CD14-positive monocyte (primary cell): ENCODE data around the gene TMEM91. TPM values are rescaled to one million over a fixed set of nuclear protein-coding genes. Genes with fewer than 3 reads are reported as not detected.

ENCODE experiments used
- DNase-seq, 3 donors: peaks; one replicate each; pipeline ENCODE4 v3.0.0-alpha.2; 2011 to 2022
- H2AFZ ChIP-seq: 2 replicates; pipeline ENCODE4 v1.6.0; 2012; ENCODE audit warnings: mild to moderate bottlenecking, low read depth, low read length, inconsistent platforms; ENCODE audit not compliant: insufficient read depth, poor library complexity, severe bottlenecking
- H3K27ac ChIP-seq, 2 donors: 1 replicate in 1 of 2; 2 replicates in 1 of 2; pipeline ENCODE4 v1.5.1; 2012 to 2013; ENCODE audit warnings: low read length in 2 of 2, control low read depth in 1 of 2, inconsistent platforms in 1 of 2, low read depth in 1 of 2, mild to moderate bottlenecking in 1 of 2
- H3K27me3 ChIP-seq, 2 donors: one replicate each; pipeline versions ENCODE4 v1.6.0 to v1.6.1; 2011 to 2013; ENCODE audit warnings: low read length in 2 of 2; ENCODE audit not compliant: control insufficient read depth in 2 of 2, insufficient read depth in 2 of 2
- H3K36me3 ChIP-seq, 2 donors: replicated peaks in 1 of 2; 1 replicate in 1 of 2; 2 replicates in 1 of 2; pipeline versions ENCODE4 v1.5.1 to v1.6.1; 2012 to 2013; ENCODE audit warnings: low read length in 2 of 2, control low read depth in 1 of 2, inconsistent platforms in 1 of 2, mild to moderate bottlenecking in 1 of 2; ENCODE audit not compliant: insufficient read depth in 2 of 2, control insufficient read depth in 1 of 2
- H3K4me1 ChIP-seq, 2 donors: 1 replicate in 1 of 2; 2 replicates in 1 of 2; pipeline versions ENCODE4 v1.5.1 to v1.6.1; 2012 to 2013; ENCODE audit warnings: low read length in 2 of 2, control low read depth in 1 of 2, inconsistent platforms in 1 of 2, mild to moderate bottlenecking in 1 of 2, moderate library complexity in 1 of 2; ENCODE audit not compliant: insufficient read depth in 2 of 2, control insufficient read depth in 1 of 2
- H3K4me2 ChIP-seq: replicated peaks from 2 replicates; pipeline ENCODE3; 2012; ENCODE audit warnings: low read length, moderate library complexity, mild to moderate bottlenecking; ENCODE audit not compliant: poor library complexity, severe bottlenecking; ENCODE audit errors: extremely low read depth
- H3K4me3 ChIP-seq, 3 experiments: fragments of 200-600 bp in 1 of 3; sonication (generic) in 1 of 3; replicated peaks in 1 of 3; 1 replicate in 2 of 3; 2 replicates in 1 of 3; pipeline ENCODE4 v1.5.1; 2011 to 2013; ENCODE audit warnings: low read length in 3 of 3, mild to moderate bottlenecking in 3 of 3, control low read depth in 2 of 3, low read depth in 2 of 3, inconsistent platforms in 1 of 3, moderate library complexity in 1 of 3
- H3K79me2 ChIP-seq: 2 replicates; pipeline ENCODE4 v1.6.0; 2012; ENCODE audit warnings: mild to moderate bottlenecking, control low read depth, inconsistent platforms, low read length, moderate library complexity; ENCODE audit not compliant: insufficient read depth
- H3K9ac ChIP-seq: 2 replicates; pipeline ENCODE4 v1.6.0; 2017; ENCODE audit warnings: low read length, mild to moderate bottlenecking; ENCODE audit not compliant: insufficient read depth, poor library complexity, severe bottlenecking
- H3K9me3 ChIP-seq, 2 donors: replicated peaks in 1 of 2; 1 replicate in 1 of 2; 2 replicates in 1 of 2; pipeline versions ENCODE4 v1.5.1 to v1.6.1; 2012 to 2013; ENCODE audit warnings: low read length in 2 of 2, control low read depth in 1 of 2; ENCODE audit not compliant: control insufficient read depth in 1 of 2, insufficient read depth in 1 of 2
- H4K20me1 ChIP-seq: 2 replicates; pipeline ENCODE4 v1.6.0; 2012; ENCODE audit warnings: mild to moderate bottlenecking, low read length, control low read depth, moderate library complexity; ENCODE audit not compliant: insufficient read depth
- H3K27ac Mint-ChIP-seq, 7 donors: one replicate each; pipeline ENCODE4 v1.8.0; 2020; ENCODE audit warnings: mild to moderate bottlenecking in 7 of 7, mixed read lengths in 7 of 7, moderate library complexity in 6 of 7, inconsistent platforms in 2 of 7
- H3K27me3 Mint-ChIP-seq, 3 donors: one replicate each; pipeline ENCODE4 v1.8.0; 2021 to 2022; ENCODE audit warnings: low read depth in 3 of 3, mild to moderate bottlenecking in 3 of 3, mixed read lengths in 3 of 3, moderate library complexity in 3 of 3, inconsistent platforms in 1 of 3
- H3K36me3 Mint-ChIP-seq, 2 donors: one replicate each; pipeline ENCODE4 v1.8.0; 2020; ENCODE audit warnings: mixed read lengths in 2 of 2, inconsistent platforms in 1 of 2, mild to moderate bottlenecking in 1 of 2
- H3K4me1 Mint-ChIP-seq: one replicate; pipeline ENCODE4 v1.8.0; 2020; ENCODE audit warnings: mild to moderate bottlenecking, mixed read lengths
- H3K4me3 Mint-ChIP-seq, 2 donors: one replicate each; pipeline ENCODE4 v1.8.0; 2020; ENCODE audit warnings: mild to moderate bottlenecking in 2 of 2, mixed read lengths in 2 of 2, moderate library complexity in 1 of 2
- H3K9me3 Mint-ChIP-seq, 7 donors: one replicate each; pipeline ENCODE4 v1.8.0; 2020 to 2022; ENCODE audit warnings: mixed read lengths in 7 of 7, mild to moderate bottlenecking in 6 of 7, moderate library complexity in 6 of 7, inconsistent platforms in 2 of 7
- CTCF ChIP-seq: fragments of 200-600 bp; IDR thresholded peaks from one replicate; pipeline ENCODE4 v1.8.0; 2022; ENCODE audit warnings: antibody characterized with exemption, mild to moderate bottlenecking
- WGBS: methylation state at CpG from one replicate; pipeline ENCODE4 v1.1.5; 2013; ENCODE audit warnings: missing lambda C conversion rate; ENCODE audit not compliant: insufficient coverage; 5-methylcytosine and 5-hydroxymethylcytosine counted together
- intact Hi-C, 2 donors: fragments of 100-400 bp; cut with micrococcal nuclease; formaldehyde crosslinking; loops; one replicate each; pipeline versions ENCODE4 v1.15.0 to v1.15.1; 2023
- polyA plus RNA-seq, 3 donors: library from polyadenylated mRNA; depleted of rRNA in 1 of 3; unstranded in 2 of 3; stranded (reverse) in 1 of 3; fragments of 300-500 nt in 2 of 3; fragments of >200 nt in 1 of 3; fragmentation: Illumina TruSeq in 2 of 3; gene quantifications; 1 replicate in 2 of 3; 2 replicates in 1 of 3; pipeline ENCODE4 v1.2.3, GENCODE V29; 2012 to 2021

TMEM91 gene
- polyA plus RNA-seq, 3 donors: 29.1 to 103 (median 34.9) TPM

GRCh38 chr19:41426116-41426841, 49.9 kb downstream of the TMEM91 start:
- WGBS: 79% methylated on average over 31 of the region's 36 CpGs
- H3K27me3 ChIP-seq: no peaks in the 10 kb centered on the region
- H3K4me2 ChIP-seq: peak overlapping the region; percentile 87

More at GRCh38 chr19:41426116-41426841, 49.9 kb downstream of the TMEM91 start:
- peaks cover 77 to 86% of the 10 kb centered on the region in 2 donors for H3K4me1 ChIP-seq
- peaks cover 0 to under 1% (median 0%) of the 10 kb centered on the region in 7 donors for H3K9me3 Mint-ChIP-seq
- intact Hi-C loops: loop anchor here in 1 of 2 donors (10.0 kb wide), 1 partner anchor 51 kb away; the partner anchor contains the start of gene TMEM91
- peak overlapping the region; percentile 44 to 97 (median 89) for H3K27ac Mint-ChIP-seq
- peaks cover 39 to 42% of the 10 kb centered on the region in 2 donors for H3K36me3 ChIP-seq
- peaks cover 68% of the 10 kb centered on the region for H3K4me1 Mint-ChIP-seq
- no peaks in the 10 kb centered on the region for H3K9me3 ChIP-seq
- no peak for DNase-seq
- peaks cover 82% of the 10 kb centered on the region for H3K79me2 ChIP-seq
- H3K9ac ChIP-seq: peak overlapping the region; percentile 71
- H3K4me3 ChIP-seq: peak overlapping the region; percentile 61 to 85 (median 75)
- peak overlapping the region; percentile 94 to 98 for H3K4me3 Mint-ChIP-seq
- peak overlapping the region; percentile 77 for H2AFZ ChIP-seq
- H3K36me3 Mint-ChIP-seq: peaks cover 35 to 56% of the 10 kb centered on the region in 2 donors
- peak overlapping the region; percentile 73 to 77 for H3K27ac ChIP-seq
- H4K20me1 ChIP-seq: peaks cover 34% of the 10 kb centered on the region
- TF ChIP-seq CTCF: no peak
- peaks cover 0 to 3% (median 0%) of the 10 kb centered on the region in 3 donors for H3K27me3 Mint-ChIP-seq
